CD4-positive, alpha-beta T cell treated with Interleukin-15 for 4 hours (primary cell): ENCODE results near the gene TGFBR3L.
"Not testable (repeated sequence)": the region's sequence is repeated elsewhere in the genome, so short reads cannot be mapped to it uniquely, and the experiment has no call there.

ENCODE experiments used
- DNase-seq: peaks from one replicate; pipeline ENCODE4 v3.0.0-alpha.2; 2020; ENCODE audit warnings: low spot score

TGFBR3L gene

GRCh38 chr19:7959211-7959610, 44.6 kb downstream of the TGFBR3L start:
- DNase-seq: no peak

GRCh38 chr19:7961082-7961481, 46.5 kb downstream of the TGFBR3L start:
- DNase-seq: not testable (repeated sequence)

GRCh38 chr19:7961920-7962626, 47.4 kb downstream of the TGFBR3L start:
- DNase-seq: no peak

- no peak for DNase-seq
Observed at GRCh38 chr19:7962644-7963268, 48.1 kb downstream of the TGFBR3L start.

- no peak for DNase-seq
Observed at GRCh38 chr19:7963566-7963965, 48.9 kb downstream of the TGFBR3L start.

GRCh38 chr19:7965259-7965841, 50.7 kb downstream of the TGFBR3L start:
- no peak for DNase-seq

GRCh38 chr19:7965921-7966665, 51.5 kb downstream of the TGFBR3L start:
- no peak for DNase-seq

- no peak for DNase-seq
Observed at GRCh38 chr19:7968008-7968795, 53.6 kb downstream of the TGFBR3L start.
